ENCODE results near the gene PNMA6E.
A peak's percentile ranks its signal among the peaks of the same experiment; 100 is the strongest.

The PNMA6E gene

DNA sequence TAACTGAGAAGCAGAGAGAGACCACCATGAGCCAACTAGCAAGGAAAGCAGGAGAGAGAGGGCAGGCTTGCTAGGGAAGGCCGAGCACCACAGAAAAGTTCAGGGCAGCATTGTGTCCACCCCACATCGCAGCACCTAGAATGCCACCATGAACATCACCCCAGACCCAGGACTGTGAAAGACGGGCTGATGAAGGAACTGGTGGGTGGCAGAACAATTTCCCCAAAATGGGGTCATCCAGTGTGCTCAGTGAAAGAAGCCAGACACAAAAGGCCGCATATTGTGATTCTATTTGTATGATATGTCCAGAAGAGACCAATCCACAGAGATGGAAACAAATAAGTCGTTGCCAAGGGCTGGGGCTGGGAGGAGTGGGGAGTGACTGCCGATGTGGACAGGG is 16.8 kb downstream of the PNMA6E start:
- no peak for DNase-seq (ENCODE audit: low read depth)

DNA sequence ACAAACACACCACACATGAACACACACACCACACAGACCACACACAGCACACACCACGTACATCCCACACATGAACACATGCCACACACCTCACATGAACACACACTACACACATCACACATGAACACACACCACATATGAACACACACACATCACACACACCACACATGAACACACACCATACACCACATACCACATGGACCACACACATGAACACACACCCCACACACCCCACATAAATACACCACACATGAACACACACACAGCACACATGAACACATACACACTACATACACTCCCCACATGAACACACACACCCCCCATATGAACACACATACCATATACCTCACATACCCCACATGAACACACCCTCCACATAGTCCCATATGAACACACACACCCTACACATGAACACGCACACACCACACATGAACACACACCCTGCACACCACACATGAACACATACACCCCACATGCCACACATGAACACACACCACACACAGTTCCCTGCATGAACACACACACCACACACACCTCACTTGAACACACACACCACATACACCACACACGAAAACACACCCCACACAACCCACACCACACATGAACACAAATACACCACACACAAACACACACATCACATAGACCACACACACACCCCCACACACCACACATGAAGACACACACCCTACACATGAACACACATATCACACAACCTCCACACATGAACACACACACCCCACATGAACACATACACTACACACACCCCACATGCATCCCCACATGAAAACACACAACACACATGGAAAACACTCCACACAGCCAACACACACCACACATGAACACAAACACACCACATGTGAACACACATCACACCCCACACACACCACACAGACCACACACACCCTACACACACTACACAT is 18.3 kb downstream of the PNMA6E start:
- DNase-seq (ENCODE audit: low read depth) = no peak

- peak; percentile 97 for DNase-seq (ENCODE audit: low read depth)
Observed at GRCh38 chrX:153381684-153382532, 19.2 kb downstream of the PNMA6E start.

GRCh38 chrX:153380691-153381090 is 20.5 kb downstream of the PNMA6E start:
- DNase-seq (ENCODE audit: low read depth) = no peak

GRCh38 chrX:153379971-153380581 is 21.1 kb downstream of the PNMA6E start:
- no peak for DNase-seq (ENCODE audit: low read depth)

DNA sequence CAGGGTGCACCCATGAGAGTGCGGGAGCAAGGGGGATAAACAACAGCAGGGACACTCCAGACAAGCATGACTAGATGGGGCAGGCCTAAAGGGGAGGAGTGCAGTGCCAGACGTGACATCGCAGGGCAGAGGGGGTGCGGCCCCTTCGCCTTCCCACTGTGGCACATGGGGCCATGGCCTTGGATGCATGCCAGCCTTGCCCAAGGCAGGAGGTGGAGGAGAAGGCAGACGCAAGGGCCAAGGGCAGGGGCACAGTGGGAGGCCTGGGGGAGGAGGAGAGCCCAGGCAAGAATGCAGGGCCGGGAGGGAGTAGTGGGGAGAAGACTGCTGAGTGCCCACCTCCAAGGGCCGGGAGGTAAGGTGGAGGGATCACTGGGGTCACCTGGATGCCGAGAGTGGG is 21.6 kb downstream of the PNMA6E start:
- no peak for DNase-seq (ENCODE audit: low read depth)

- no peak for DNase-seq (ENCODE audit: low read depth)
Observed at GRCh38 chrX:153378607-153379006, 22.5 kb downstream of the PNMA6E start.

DNA sequence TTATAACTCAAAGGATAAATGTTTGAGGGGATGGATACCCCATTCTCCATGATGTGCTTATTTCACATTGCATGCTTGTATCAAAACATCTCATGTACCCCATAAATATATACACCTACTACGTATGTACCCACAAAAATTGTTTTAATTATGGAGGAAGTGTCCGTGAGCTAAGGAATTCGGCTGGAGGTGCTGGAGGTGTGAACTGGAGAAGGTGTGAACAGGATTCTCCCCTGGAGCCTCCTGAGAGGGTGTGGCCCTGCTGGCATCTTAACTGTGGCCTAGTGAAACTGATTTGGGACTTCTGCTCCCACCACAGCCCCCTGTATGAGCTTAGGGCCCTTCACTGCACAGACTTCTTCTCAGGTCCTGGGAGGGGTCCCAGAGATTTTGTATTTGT is 23.4 kb downstream of the PNMA6E start:
- DNase-seq (ENCODE audit: low read depth) = no peak

- DNase-seq (ENCODE audit: low read depth) = no peak
Observed at GRCh38 chrX:153375571-153375970, 25.6 kb downstream of the PNMA6E start.

- DNase-seq (ENCODE audit: low read depth) = no peak
Observed at GRCh38 chrX:153374426-153374825, 26.7 kb downstream of the PNMA6E start.

- DNase-seq (ENCODE audit: low read depth) = no peak
Observed at GRCh38 chrX:153372949-153373348, 28.2 kb downstream of the PNMA6E start.

GRCh38 chrX:153371256-153371655 is 29.9 kb downstream of the PNMA6E start:
- peak; percentile 74 for DNase-seq (ENCODE audit: low read depth)

DNA sequence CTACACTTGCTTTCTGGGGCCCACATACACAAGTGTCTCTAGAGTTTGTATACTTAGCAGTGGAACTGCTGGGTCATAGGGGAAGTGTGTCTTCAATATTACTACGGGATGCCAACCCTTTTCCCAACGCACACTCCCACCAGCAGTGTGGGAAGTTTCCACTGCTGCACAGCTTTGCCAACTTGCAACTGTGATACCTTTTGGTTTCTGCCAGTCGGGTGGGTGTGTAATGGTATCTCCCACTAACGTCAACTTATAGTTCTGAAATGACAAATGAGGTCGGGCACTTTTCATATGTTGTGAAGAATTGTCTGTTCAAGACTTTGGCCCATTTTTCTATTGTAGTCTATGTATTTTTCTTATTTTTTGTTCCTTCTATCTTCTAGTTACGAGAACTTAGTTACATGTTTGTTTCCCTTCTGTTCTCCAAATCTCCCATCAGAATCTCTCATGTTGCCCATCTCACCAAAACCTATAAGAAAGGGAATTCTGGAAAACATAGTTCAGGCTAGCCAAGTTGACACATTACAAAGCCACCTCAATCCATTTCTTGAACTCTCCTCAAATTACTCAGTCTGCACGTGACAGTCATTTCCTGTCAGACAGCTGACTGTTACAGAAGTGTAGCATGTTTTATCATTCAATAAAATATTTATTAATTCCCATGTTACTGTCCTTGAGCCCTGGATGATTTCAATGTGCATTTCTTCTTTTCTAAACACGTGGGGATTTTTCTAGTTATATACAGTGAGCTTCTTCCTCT is 30.7 kb downstream of the PNMA6E start:
- peak; percentile 17 for DNase-seq (ENCODE audit: low read depth)

- DNase-seq (ENCODE audit: low read depth) = no peak
Observed at GRCh38 chrX:153366878-153367538, 34.1 kb downstream of the PNMA6E start.

- DNase-seq (ENCODE audit: low read depth) = no peak
Observed at GRCh38 chrX:153366119-153366518, 35.0 kb downstream of the PNMA6E start.

DNA sequence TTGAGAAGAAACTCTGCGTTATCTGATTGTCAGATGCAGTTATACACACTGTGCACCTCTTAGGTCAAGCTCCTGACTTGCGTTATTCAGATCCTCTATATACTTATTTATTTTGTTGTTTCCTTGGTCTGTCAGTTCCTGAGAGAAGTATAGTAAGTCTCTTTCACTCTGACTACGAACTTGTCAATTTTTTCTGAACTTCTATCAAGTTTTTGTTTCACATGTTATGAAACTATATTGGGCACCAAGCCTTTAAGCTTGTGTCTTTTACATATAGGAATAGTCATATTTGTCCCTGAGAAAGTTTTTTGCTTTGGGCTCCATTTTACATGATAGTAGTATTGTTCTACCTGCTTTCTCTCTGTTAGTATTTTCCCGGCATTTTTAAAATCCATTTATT is 35.5 kb downstream of the PNMA6E start:
- no peak for DNase-seq (ENCODE audit: low read depth)

- peak; percentile 54 for DNase-seq (ENCODE audit: low read depth)
Observed at GRCh38 chrX:153361781-153362397, 39.3 kb downstream of the PNMA6E start.

DNA sequence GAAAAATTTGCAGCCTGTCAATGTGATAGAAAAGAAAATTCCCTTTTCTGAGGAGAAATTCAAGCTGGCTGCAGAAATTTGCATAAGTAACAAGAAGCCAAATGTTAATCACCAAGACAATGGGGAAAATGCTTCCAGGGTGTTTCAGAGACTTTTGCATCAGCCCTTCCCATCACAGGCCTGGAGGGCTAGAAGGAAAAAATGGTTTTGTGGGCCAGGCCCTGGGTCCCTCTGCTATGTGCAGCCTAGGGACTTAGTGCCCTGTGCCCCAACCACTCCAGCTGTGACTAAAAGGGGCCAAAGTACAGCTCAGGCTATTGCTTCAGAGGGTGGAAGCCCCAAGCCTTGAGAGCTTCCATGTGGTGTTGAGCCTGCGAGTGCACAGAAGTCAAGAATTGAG is 43.3 kb downstream of the PNMA6E start:
- DNase-seq (ENCODE audit: low read depth) = no peak

GRCh38 chrX:153353416-153353815 is 47.7 kb downstream of the PNMA6E start:
- no peak for DNase-seq (ENCODE audit: low read depth)

DNA sequence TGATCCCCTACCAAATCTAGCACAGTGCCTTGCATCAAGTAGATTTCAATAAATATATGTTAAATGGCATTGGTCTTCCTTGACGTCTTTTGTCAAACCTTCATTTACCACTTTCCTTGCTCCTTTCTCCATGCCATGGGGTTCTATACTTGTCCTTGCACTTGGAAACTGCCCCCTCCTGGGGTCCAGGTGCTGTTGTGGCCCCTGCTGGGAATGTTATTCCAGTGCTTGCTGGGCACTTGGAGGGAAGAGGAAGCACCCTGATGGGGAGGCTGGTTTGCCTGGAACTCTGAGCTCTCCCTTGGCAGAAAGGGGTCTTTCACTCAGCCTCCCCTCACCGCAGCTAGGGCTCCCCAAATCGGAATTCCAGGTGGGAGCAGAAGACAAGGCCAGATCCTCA is 48.3 kb downstream of the PNMA6E start:
- DNase-seq (ENCODE audit: low read depth) = no peak

- no peak for DNase-seq (ENCODE audit: low read depth)
Observed at GRCh38 chrX:153351981-153352380, 49.2 kb downstream of the PNMA6E start.

All from amniotic epithelial cell (primary cell).